Measurements from ENCODE around the gene PIH1D1. TPM values are rescaled to one million over a fixed set of nuclear protein-coding genes. Genes with fewer than 3 reads are reported as not detected.
A peak's percentile ranks its signal among the peaks of the same experiment; 100 is the strongest.

Gene PIH1D1
- total and polyA plus RNA-seq, 2 of the 13 experiments (the other 11 are each of a cell fraction or from before 2014, with no cell fraction given), result 110 to 137 TPM

DNA sequence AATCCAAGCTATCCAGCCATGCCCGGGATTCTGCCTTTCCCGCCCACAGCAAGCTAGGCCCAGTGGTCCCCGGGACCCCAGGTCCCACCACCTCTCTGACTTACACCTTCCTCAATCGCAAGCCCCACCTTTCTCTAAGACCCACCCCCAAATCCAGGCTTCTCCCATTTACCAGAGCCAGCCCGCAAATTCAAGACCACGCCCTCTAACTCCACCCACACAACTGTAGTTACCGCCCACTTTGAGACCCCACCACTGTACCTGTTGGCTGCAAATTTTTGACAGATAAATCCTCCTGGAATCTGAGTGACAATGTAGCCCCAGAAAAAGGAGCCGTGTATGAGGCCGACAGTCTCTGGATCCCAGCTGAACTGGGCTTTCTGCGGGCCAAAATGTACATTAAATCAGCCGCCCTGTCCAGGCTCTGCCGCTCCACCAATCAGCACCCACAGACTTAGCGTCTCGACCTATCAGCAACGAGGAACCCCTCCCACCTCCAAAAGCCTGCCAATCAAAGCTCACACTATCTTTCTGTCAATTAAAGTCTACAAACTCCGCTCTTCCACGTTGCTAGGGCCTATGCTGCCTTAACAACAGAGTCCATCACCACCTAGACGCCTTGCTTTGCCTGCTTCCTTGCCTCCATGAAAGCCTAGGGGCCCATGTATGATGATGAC, 16.6 kb downstream of the PIH1D1 start:
- H3K9ac ChIP-seq (ENCODE audit: insufficient read depth, low read depth, low read length), result no peak overlapping the region
- ATAC-seq, result peak; percentile 62
- H3K79me2 ChIP-seq (ENCODE audit: insufficient read depth, low read length), result no peaks in the 10 kb centered on the region
- no peak overlapping the region for H3K4me2 ChIP-seq (ENCODE audit: low read depth, low read length)
- H4K20me1 ChIP-seq (ENCODE audit: insufficient read depth, low read length), result no peaks in the 10 kb centered on the region
- in situ Hi-C loops (cut with HindIII; ENCODE audit: extremely low pct_ligation_motif_present, low pct_unique_long_range_greater_than_20kb), result no loop called here
- H3K36me3 ChIP-seq (replicated peaks in 1 of 2; ENCODE audit: control insufficient read depth in 1 of 2, insufficient read depth in 2 of 2, low read length in 2 of 2), result no peaks in the 10 kb centered on the region
- no peak for DNase-seq (ENCODE audit: low spot score)
- peaks cover 7 to 87% of the 10 kb centered on the region in 2 experiments; a peak in 4 of 5 replicates for H3K27me3 ChIP-seq (ENCODE audit: control insufficient read depth in 1 of 2, insufficient read depth in 2 of 2, low read length in 2 of 2)
- no TSS peak for BruUV-seq (replicated peaks)
- H3K4me1 ChIP-seq (ENCODE audit: insufficient read depth, low read length), result no peaks in the 10 kb centered on the region
- TF ChIP-seq ZBTB1 (CRISPR knock-in tag; IDR thresholded peaks at IDR 0.05; ENCODE audit: borderline replicate concordance), result no peak
- peak; percentile 32; the same call in 1 of the 2 replicates for TF ChIP-seq TFDP1 (CRISPR knock-in tag; IDR thresholded peaks at IDR 0.05; ENCODE audit: borderline replicate concordance)
- TF ChIP-seq SP2 (CRISPR knock-in tag; IDR thresholded peaks at IDR 0.05), result 0 out of 2 replicates have a peak, but pooled peaks have one; percentile 50
- TF ChIP-seq IRF9 (CRISPR knock-in tag; IDR thresholded peaks at IDR 0.05; ENCODE audit: borderline replicate concordance), result no peak
- TF ChIP-seq E2F5 (CRISPR knock-in tag; conservative IDR thresholded peaks at IDR 0.05), result peak; percentile 66; the same call in 1 of the 2 replicates
- peak; percentile 87 for TF ChIP-seq NFYC (CRISPR knock-in tag; IDR thresholded peaks at IDR 0.05)
- peak; percentile 85 for TF ChIP-seq NFYB (CRISPR knock-in tag; IDR thresholded peaks at IDR 0.05)
- peak; percentile 75 for TF ChIP-seq TFDP2 (CRISPR knock-in tag; IDR thresholded peaks at IDR 0.05)
- TF ChIP-seq ZNF263 (CRISPR knock-in tag; IDR thresholded peaks at IDR 0.05), result no peak
- no peak for TF ChIP-seq ZNF605 (CRISPR knock-in tag; IDR thresholded peaks at IDR 0.05)
- no peak overlapping the region for H3K4me3 ChIP-seq (replicated peaks in 1 of 3; ENCODE audit: insufficient read depth in 1 of 3, low read depth in 2 of 3, low read length in 3 of 3)
- no peaks in the 10 kb centered on the region for H3K9me3 ChIP-seq (ENCODE audit: low read length)
- 41% methylated on average over 17 of the region's 18 CpGs for WGBS (ENCODE audit: low lambda C conversion rate)
- no peak overlapping the region for H2AFZ ChIP-seq (ENCODE audit: low read length)
- intact Hi-C loops (cut with micrococcal nuclease; ENCODE audit: unreplicated experiment), result no loop called here
- ChIA-PET CTCF (ENCODE audit: low intra/inter-chr PET ratio, low total read pairs) (no interaction called here), POLR2A (interaction anchor here (1.1 kb wide), 1 partner anchor 18 kb away, joined by 5 read pairs; the partner anchor contains the start of gene ALDH16A1)
- no peak overlapping the region for H3K27ac ChIP-seq (ENCODE audit: extremely low read length, insufficient read depth, low read length)
- FAIRE-seq, result no peak
